Ovary (tissue), 3 donors: Measurements from ENCODE around the gene GYG2.

Experiments used
- CTCF ChIP-seq, 3 donors: fragments of 450-650 bp in 2 of 3; fragments of 200-600 bp in 1 of 3; IDR thresholded peaks; one replicate each; pipeline versions ENCODE4 v1.5.1 to v1.8.0; 2016 to 2022; ENCODE audit warnings: antibody characterized with exemption in 3 of 3, mild to moderate bottlenecking in 1 of 3
- EP300 ChIP-seq: sonication (generic); formaldehyde crosslinking; IDR thresholded peaks from one replicate; pipeline ENCODE4 v1.6.1; 2017; ENCODE audit warnings: antibody characterized with exemption
- POLR2A ChIP-seq: fragments of 450-650 bp; IDR thresholded peaks from one replicate; pipeline ENCODE4 v1.6.1; 2017; ENCODE audit warnings: antibody characterized with exemption, mild to moderate bottlenecking, moderate library complexity
- donor health status: DM: no; HTN: no; CAD: no.

- TF ChIP-seq CTCF (IDR thresholded peaks at IDR 0.05): no peak
- no peak for TF ChIP-seq POLR2A
- no peak for TF ChIP-seq EP300
Observed at GRCh38 chrX:2931155-2931554, 102.4 kb downstream of the GYG2 start.
